22Rv1 (cell line): ENCODE results near the gene SPTBN1.

Experiments used
- H3K27ac ChIP-seq: fragments of 450-650 bp; 2 replicates; pipeline ENCODE4 v1.5.1; 2017
- ZFX ChIP-seq: fragments of 450-650 bp; IDR thresholded peaks from 2 replicates; pipeline ENCODE4 v1.6.1; 2017; ENCODE audit warnings: antibody characterized with exemption, borderline replicate concordance
- TF ChIP-seq, protein P1 (sequence below): fragments of 450-650 bp; IDR thresholded peaks from 2 replicates; pipeline ENCODE4 v1.5.1; 2017; ENCODE audit warnings: mild to moderate bottlenecking

SPTBN1 gene

DNA sequence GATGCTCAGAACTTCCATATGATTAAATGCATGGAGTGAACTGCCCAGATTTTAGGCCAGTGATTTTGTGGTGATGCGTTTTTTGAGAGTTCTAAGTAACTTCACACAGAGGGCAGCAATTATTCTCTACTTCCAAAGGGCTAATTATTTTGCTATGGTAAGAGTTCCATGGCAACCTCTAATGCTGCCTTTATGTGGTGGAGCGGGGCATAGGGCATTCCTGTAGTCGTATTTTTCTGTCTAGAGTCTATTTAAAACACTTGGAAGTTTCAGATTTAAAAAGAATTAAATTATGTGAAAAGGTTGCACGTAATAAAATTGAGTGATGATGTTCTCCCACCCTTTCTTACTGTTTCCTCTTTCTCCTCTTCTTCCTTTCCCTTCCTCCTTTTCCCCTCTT is 203.4 kb downstream of the SPTBN1 start:
- H3K27ac ChIP-seq, result no peak overlapping the region
- no peak for TF ChIP-seq ZFX
- TF ChIP-seq, protein P1, sequence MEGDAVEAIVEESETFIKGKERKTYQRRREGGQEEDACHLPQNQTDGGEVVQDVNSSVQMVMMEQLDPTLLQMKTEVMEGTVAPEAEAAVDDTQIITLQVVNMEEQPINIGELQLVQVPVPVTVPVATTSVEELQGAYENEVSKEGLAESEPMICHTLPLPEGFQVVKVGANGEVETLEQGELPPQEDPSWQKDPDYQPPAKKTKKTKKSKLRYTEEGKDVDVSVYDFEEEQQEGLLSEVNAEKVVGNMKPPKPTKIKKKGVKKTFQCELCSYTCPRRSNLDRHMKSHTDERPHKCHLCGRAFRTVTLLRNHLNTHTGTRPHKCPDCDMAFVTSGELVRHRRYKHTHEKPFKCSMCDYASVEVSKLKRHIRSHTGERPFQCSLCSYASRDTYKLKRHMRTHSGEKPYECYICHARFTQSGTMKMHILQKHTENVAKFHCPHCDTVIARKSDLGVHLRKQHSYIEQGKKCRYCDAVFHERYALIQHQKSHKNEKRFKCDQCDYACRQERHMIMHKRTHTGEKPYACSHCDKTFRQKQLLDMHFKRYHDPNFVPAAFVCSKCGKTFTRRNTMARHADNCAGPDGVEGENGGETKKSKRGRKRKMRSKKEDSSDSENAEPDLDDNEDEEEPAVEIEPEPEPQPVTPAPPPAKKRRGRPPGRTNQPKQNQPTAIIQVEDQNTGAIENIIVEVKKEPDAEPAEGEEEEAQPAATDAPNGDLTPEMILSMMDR, result no peak

DNA sequence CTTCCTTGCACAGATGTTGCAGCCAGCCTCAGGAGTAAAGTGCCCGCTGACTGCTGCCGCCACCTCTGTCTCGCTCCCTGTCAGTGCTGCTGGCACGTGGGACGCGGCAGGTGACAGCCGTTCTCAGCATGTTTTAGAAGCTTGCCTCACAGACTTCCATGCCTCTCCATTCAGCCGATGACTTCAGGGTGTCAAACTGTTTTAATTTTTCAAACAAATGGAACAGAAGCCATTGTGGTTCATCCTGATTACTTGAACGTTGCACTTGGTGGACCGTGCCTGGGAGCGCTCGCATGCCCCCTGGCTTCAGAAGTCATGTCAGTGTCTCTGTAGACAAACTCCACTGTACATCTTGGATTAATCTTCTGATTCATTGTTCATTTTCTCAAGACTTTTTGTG is 204.6 kb downstream of the SPTBN1 start:
- TF ChIP-seq ZFX, result no peak
- TF ChIP-seq, protein P1, result no peak

DNA sequence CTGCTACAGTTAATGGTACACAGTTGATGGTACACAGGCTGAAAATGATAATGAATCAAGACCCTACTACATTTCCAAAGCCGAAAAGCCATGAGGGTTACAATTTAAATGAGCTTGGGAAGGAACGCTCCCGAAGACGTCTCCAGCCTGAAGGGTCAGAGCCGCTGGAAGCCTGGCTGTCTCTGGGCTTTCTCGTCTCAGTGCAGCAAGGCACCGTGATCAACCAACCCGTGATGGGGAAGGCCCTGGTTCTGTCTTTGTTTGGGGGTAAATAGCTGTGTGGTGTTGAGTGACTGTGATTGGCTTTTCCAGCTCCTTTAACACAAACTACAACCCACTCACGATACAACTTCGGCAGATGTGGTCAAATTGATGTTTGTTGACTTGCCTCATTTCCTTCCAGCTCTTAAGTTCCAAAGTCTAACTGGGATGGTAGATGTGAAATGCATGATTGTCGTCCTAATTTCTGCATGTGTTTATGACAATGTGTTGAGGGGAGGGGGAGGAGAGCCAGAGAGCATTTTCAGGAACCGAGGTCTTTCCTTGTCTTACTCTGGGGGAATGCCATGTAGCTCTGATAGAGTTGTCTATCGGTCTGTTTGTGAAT is 207.4 kb downstream of the SPTBN1 start:
- no peak overlapping the region for H3K27ac ChIP-seq
- no peak for TF ChIP-seq ZFX
- TF ChIP-seq, protein P1, result no peak

More for the DNA sequence above, 204.6 kb downstream of the SPTBN1 start:
- H3K27ac ChIP-seq, result no peak overlapping the region

DNA sequence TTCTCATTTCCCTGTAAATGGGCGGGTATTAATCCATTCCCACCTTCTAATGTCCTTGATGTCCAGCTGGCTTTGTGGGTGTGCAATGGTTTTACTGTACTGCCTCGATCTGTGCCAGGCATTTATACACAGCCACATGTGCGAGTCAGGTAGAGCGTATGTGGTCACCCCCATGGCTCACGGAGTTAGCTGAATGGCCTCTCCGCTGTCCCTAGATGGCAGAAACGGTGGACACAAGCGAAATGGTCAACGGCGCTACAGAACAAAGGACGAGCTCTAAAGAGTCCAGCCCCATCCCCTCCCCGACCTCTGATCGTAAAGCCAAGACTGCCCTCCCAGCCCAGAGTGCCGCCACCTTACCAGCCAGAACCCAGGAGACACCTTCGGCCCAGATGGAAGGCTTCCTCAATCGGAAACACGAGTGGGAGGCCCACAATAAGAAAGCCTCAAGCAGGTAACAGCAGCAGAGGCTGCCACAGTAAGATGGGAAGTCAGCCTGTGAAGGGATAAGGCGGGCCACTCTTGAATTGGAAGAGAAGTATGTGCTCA is 208.2 kb downstream of the SPTBN1 start:
- H3K27ac ChIP-seq, result no peak overlapping the region
- no peak for TF ChIP-seq ZFX
- TF ChIP-seq, protein P1, result no peak

DNA sequence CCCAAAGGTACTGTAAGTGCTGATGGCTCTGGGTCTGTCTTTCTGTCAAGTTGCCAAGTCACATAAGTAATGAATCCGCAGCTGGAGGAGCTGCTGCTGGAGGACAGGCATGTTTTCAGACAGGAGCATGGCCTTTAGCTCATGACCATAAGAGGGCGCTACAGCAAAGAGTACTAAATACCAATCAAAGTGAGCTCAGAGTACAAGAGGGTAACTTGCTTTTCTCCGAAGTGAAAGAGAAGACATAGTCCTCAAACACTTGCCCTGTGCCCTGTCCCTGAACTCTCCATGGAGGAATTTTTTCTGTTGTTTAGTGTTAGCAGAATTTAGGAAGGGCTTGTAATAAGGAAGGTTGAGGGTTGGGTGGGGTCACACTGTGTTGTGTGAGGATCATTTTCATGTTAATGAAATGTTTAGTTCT is 209.3 kb downstream of the SPTBN1 start:
- TF ChIP-seq ZFX, result no peak
- TF ChIP-seq, protein P1, result peak; percentile 72
- no peak overlapping the region for H3K27ac ChIP-seq

DNA sequence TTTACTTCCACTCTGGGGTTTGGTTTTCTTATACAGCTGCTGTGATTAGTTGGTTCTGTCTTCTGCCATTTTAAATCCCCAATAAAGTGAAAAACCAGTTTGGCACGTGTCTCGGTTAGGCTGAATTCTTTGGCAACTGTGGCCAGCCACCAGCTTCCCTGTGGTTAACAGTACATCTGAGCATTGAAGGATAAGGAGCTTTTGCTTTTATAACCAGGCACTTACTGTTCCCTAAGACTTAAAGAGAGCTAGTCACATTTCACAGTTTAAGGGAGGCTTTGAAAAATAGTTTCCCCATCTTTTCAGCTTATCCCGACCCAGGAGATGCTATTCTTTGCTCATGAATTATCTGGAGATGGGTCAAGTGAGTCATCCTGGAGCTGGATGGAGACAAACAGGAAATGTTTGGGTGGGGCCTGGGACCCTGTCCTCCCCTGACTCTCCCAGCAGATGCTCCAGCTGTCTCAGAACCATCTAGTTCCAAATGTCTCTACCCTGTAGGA is 210.1 kb downstream of the SPTBN1 start:
- H3K27ac ChIP-seq, result no peak overlapping the region
- TF ChIP-seq, protein P1, result no peak
- TF ChIP-seq ZFX, result no peak

DNA sequence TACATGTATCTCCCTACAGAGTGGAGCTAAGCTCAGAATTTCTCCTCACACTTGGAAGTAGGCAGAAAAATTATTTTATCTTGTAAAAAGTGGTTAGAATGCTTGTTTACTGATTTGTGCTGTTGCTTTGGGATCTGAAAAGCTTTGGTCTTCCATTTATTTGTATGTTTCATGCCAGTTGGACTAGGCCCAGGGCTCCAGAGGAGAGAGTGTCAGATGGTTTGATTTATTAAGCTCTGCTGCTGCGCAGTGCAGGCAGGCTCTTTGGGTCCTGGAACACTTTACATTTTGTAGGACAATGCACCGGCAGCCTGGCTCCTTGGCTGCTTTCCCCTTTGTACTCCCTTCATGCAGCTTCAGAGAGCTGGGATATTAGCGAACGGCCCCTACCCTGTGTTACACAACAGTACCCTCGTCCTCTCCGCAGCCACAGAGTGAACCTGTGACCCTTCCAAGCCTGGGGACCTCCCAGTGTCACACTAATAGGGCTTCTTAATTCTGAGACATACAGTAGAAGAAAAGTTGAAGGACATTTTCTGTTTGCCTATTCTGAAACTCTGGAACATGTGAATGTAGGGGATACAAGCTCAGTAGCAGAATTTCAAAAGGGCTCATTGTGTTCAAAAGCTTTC is 210.6 kb downstream of the SPTBN1 start:
- no peak overlapping the region for H3K27ac ChIP-seq
- TF ChIP-seq ZFX, result no peak
- TF ChIP-seq, protein P1, result no peak
